Prostate gland (tissue), 2 donors: ENCODE results near the gene LTBP3.

Source experiments
- CTCF ChIP-seq, 4 experiments: fragments of 200-600 bp in 2 of 4; fragments of 450-650 bp in 2 of 4; sonication (generic) in 2 of 4; IDR thresholded peaks; 1 replicate in 3 of 4; 2 replicates in 1 of 4; pipeline ENCODE4 v1.5.1; 2016 to 2019; ENCODE audit warnings: antibody characterized with exemption in 4 of 4, mild to moderate bottlenecking in 2 of 4, moderate library complexity in 2 of 4
- POLR2A ChIP-seq: fragments of 450-650 bp; IDR thresholded peaks from one replicate; pipeline ENCODE4 v1.6.1; 2016; ENCODE audit warnings: antibody characterized with exemption, mild to moderate bottlenecking
- POLR2AphosphoS5 ChIP-seq: sonication (generic); formaldehyde crosslinking; IDR thresholded peaks from one replicate; pipeline ENCODE4 v1.6.1; 2017; ENCODE audit warnings: antibody characterized with exemption

GRCh38 chr11:65489706-65490320 lies 68.3 kb downstream of the LTBP3 start:
- TF ChIP-seq CTCF (IDR thresholded peaks at IDR 0.05) (no peak), POLR2A (no peak), POLR2AphosphoS5 (no peak)
